ENCODE data around the gene ZNF536.

DNA sequence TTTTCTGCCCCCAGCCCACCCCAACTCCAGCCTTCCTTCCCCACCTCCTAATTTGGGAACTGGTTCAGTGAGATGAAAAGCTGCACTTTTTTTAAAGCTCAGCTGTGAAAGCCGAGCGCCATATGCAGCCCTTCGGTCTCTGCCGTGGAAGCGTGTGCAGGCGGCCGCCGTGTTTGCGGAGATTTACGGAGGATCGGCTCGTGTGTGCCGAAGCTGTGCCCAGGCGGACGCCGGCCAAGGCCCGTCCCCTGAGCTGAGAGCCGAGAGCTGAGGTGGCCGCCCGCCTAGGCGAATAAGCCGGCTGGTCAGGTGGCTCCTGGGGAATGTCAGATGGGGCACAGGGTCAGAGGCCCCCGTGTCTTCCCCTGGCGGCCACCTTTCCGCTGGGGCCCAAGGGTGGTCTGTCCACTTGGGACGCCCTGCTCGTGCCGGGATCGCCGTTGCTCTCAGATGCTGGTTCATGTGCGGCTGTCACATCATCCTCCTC lies 78.7 kb downstream of the ZNF536 start:
- TF ChIP-seq TBL1XR1 (IDR thresholded peaks at IDR 0.05; ENCODE audit: borderline replicate concordance, low read length, partially characterized antibody) (no peak), MTA3 (CRISPR knock-in tag; IDR thresholded peaks at IDR 0.05) (no peak), SIN3A (IDR thresholded peaks at IDR 0.05; ENCODE audit: borderline replicate concordance, low read depth, low read length) (no peak), ZFP37 (CRISPR knock-in tag; IDR thresholded peaks at IDR 0.05; ENCODE audit: borderline replicate concordance) (no peak), MYNN (CRISPR knock-in tag; IDR thresholded peaks at IDR 0.05; ENCODE audit: low read depth) (no peak), JUN (CRISPR knock-in tag; IDR thresholded peaks at IDR 0.05) (no peak), ZNF263 (CRISPR knock-in tag; IDR thresholded peaks at IDR 0.05) (no peak)
- TF ChIP-seq, protein P1, sequence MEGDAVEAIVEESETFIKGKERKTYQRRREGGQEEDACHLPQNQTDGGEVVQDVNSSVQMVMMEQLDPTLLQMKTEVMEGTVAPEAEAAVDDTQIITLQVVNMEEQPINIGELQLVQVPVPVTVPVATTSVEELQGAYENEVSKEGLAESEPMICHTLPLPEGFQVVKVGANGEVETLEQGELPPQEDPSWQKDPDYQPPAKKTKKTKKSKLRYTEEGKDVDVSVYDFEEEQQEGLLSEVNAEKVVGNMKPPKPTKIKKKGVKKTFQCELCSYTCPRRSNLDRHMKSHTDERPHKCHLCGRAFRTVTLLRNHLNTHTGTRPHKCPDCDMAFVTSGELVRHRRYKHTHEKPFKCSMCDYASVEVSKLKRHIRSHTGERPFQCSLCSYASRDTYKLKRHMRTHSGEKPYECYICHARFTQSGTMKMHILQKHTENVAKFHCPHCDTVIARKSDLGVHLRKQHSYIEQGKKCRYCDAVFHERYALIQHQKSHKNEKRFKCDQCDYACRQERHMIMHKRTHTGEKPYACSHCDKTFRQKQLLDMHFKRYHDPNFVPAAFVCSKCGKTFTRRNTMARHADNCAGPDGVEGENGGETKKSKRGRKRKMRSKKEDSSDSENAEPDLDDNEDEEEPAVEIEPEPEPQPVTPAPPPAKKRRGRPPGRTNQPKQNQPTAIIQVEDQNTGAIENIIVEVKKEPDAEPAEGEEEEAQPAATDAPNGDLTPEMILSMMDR (CRISPR knock-in tag; IDR thresholded peaks at IDR 0.05), result no peak
- TF ChIP-seq, protein P2, sequence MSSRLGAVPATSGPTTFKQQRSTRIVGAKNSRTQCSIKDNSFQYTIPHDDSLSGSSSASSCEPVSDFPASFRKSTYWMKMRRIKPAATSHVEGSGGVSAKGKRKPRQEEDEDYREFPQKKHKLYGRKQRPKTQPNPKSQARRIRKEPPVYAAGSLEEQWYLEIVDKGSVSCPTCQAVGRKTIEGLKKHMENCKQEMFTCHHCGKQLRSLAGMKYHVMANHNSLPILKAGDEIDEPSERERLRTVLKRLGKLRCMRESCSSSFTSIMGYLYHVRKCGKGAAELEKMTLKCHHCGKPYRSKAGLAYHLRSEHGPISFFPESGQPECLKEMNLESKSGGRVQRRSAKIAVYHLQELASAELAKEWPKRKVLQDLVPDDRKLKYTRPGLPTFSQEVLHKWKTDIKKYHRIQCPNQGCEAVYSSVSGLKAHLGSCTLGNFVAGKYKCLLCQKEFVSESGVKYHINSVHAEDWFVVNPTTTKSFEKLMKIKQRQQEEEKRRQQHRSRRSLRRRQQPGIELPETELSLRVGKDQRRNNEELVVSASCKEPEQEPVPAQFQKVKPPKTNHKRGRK (CRISPR knock-in tag; IDR thresholded peaks at IDR 0.05), result no peak
- TF ChIP-seq, protein P3, sequence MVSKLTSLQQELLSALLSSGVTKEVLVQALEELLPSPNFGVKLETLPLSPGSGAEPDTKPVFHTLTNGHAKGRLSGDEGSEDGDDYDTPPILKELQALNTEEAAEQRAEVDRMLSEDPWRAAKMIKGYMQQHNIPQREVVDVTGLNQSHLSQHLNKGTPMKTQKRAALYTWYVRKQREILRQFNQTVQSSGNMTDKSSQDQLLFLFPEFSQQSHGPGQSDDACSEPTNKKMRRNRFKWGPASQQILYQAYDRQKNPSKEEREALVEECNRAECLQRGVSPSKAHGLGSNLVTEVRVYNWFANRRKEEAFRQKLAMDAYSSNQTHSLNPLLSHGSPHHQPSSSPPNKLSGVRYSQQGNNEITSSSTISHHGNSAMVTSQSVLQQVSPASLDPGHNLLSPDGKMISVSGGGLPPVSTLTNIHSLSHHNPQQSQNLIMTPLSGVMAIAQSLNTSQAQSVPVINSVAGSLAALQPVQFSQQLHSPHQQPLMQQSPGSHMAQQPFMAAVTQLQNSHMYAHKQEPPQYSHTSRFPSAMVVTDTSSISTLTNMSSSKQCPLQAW (CRISPR knock-in tag; IDR thresholded peaks at IDR 0.05), result no peak
